ENCODE measurements around the gene SORL1-AS1.
A peak's percentile ranks its signal among the peaks of the same experiment; 100 is the strongest.
"Not testable (repeated sequence)": the region's sequence is repeated elsewhere in the genome, so short reads cannot be mapped to it uniquely, and the experiment has no call there.

Gene SORL1-AS1

GRCh38 chr11:121452609-121453150, at the start of gene SORL1-AS1:
Gene SORL1-AS1 (minus strand): TSS chr11:121452967.
- DNase-seq (ENCODE audit: low spot score): no peak

DNA sequence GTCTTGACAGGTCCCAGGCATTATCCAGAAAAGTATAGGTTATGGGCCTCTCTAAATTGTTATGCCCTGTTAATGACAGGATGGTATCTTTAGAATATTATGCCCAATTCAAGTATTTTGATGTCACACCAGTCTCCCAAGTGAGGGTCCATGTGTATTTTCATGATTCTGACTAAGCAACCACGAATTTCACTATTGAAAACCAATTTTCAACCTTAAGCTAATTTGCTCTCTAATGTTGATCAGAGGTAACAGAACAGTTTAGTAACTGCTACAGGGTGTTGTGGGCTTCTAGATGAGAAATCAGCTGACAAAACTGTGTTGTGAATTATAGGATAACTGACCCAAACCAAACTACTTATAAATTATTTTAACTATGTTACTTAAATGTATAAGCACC, 48.0 kb upstream of the SORL1-AS1 start:
- DNase-seq (ENCODE audit: low spot score): no peak

- DNase-seq (ENCODE audit: low spot score): no peak
Measured at GRCh38 chr11:121500275-121500674, 47.5 kb upstream of the SORL1-AS1 start.

DNA sequence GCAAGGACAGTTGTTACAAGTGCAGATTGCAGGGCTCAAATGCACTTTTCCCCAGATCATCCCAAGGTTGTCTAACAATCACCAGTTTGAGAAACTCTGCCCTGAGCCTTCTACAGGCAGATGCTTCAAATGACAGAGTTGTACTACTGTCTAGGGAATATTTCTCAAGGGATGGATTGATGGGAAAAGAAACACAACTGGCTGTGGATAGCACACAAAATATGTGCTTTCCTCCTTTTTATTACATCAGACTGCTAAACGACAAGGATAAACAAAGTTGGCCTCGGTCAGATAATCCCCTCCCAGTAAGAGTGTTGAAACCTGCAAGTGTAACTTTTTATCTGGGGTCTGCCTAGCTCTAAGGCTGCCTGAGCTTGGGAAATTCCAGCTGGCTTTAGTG, 46.6 kb upstream of the SORL1-AS1 start:
- DNase-seq (ENCODE audit: low spot score): no peak

DNA sequence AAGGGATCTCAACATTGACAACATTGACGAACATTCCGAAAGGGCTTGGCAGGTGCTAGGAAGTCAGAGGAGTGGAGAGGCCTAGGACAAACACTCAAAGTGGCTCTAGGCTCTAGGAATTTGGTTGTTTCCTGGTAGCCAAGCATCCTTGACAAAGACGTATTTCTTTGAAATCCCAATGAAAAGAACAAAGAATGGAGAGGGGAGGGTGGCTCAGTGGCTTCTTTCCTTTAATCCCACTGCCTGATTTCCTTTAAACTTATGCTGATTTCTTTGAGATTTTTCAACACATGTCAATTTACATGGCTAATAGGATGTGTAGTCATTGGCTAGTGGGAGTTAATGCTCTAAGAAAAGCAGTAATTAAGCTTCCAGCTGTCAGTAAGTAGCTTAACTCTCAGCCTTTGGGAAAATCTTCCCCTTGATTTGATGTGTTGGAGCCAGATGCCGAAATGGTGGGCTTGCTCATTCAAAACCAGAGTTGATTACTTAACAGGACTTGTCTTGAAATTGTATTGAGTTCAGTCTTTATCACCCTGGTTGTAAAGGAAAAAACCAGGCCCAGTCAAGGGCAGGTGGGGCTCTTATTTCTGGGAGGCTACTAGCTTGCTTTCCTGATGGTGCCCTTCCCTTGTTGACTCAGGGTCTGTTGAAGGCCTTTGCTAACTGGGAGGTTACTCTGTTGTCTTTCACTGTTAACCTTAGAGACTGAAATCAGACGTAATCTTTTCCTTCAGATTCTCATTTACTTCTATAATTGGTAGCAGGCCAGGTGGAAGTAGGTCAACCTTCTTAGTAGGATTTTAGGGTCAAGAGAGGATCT, 44.6 kb upstream of the SORL1-AS1 start:
- peak; percentile 66 for DNase-seq (ENCODE audit: low spot score)

GRCh38 chr11:121494355-121495099, 41.8 kb upstream of the SORL1-AS1 start:
- DNase-seq (ENCODE audit: low spot score): no peak

- DNase-seq (ENCODE audit: low spot score): no peak
Measured at GRCh38 chr11:121489823-121490222, 37.1 kb upstream of the SORL1-AS1 start.

GRCh38 chr11:121488641-121489040, 35.9 kb upstream of the SORL1-AS1 start:
- no peak for DNase-seq (ENCODE audit: low spot score)

- DNase-seq (ENCODE audit: low spot score): no peak
Measured at GRCh38 chr11:121488170-121488569, 35.4 kb upstream of the SORL1-AS1 start.

DNA sequence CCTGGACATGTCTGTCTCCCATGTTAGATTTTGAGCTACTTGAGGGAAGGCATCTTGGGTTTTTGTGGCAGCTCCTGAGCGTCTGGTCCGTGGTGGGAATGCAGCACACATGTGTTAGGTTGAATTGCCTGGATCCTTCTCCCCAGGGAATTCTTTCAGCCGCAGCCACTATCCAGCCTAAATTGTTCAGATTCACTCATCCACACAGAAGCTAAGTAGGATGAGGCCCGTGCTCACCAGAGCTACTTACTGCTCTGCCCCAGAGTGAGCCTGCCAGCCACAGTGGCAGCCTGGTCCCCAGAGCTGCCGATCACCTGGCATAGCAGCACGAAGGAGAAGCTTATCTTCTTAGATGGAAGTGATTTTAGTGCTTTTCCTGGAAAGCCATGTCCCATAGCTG, 34.4 kb upstream of the SORL1-AS1 start:
- no peak for DNase-seq (ENCODE audit: low spot score)

DNA sequence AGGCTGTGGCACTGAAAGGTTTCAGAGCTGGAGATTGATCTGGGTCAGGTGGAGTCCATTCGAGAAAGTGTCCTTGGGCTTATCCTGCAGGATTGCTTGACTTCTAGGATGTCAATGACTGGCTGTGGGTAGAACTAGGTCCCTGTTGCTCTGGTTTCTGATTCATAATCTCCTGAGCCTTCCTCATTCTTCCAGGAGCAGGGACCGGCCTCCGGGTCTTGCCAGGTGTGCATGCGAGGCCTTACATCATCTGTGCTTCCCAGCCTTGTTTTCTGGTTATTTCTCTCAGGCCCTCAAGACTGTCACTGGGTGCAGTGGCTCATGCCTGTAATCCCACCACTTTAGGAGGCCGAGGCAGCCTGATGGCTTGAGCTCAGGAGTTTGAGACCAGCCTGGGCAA, 33.3 kb upstream of the SORL1-AS1 start:
- no peak for DNase-seq (ENCODE audit: low spot score)

DNA sequence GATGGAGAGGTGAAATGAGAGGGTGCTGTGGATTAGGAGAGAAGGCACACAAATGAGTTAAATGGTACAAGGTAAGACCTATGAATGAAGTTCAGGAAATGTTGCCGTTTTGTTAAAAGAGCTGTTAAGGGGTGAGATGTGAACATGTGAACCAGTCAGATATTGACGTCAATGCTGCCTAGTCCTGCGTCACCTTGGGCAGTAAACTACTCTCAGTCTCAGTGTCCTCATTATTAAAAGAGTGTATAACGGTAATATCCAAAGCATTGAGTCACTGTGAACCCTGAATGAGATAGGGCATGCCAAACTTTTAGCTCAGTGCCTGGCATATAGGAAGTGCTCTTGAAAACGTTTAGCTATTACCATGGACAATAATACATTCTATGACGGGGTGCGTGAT, 32.4 kb upstream of the SORL1-AS1 start:
- no peak for DNase-seq (ENCODE audit: low spot score)

- DNase-seq (ENCODE audit: low spot score): no peak
Measured at GRCh38 chr11:121483805-121484480, 31.2 kb upstream of the SORL1-AS1 start.

DNA sequence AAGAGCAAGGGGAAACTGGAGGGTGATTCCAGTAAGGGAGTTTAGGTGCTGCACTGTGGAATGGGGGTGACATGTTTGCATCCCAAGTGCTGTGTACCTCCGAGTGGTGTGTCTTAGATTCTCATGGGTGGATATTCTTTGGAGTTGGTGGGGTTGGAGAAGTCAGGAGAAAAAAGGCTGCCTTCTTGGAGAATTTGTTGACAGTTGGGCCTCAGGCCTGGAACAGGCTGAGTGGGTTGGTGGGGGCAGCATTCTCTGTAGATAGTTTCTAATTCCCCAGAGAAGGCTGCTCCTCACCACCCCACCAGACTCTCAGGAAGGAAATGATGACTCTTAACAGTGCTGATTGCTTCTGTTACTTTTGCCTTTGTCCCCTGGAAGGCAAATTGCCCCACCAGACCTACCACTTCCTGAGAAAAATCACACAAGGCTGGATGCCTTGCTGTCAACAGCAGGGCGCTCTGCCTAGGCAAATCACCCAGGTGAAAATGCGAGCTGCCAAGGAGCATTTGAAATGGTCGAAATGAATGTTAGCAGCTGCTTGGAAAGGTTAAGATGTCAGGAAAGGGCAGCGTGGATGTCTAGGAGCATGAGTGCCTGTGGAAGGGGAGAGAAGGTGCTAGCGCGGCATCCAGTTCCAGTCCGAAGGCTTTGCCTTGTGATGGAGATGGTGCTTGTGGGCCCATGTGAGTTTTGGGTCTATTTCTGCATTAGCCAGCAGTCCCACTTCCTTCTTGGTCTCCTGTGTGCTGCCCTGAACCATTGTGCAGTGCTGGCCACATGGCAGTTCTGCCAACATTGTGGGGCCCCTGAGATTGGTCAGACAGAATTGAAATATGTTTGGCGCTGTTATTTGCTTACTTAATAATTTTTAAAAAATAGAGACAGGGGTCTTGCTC, 29.7 kb upstream of the SORL1-AS1 start:
- no peak for DNase-seq (ENCODE audit: low spot score)

DNA sequence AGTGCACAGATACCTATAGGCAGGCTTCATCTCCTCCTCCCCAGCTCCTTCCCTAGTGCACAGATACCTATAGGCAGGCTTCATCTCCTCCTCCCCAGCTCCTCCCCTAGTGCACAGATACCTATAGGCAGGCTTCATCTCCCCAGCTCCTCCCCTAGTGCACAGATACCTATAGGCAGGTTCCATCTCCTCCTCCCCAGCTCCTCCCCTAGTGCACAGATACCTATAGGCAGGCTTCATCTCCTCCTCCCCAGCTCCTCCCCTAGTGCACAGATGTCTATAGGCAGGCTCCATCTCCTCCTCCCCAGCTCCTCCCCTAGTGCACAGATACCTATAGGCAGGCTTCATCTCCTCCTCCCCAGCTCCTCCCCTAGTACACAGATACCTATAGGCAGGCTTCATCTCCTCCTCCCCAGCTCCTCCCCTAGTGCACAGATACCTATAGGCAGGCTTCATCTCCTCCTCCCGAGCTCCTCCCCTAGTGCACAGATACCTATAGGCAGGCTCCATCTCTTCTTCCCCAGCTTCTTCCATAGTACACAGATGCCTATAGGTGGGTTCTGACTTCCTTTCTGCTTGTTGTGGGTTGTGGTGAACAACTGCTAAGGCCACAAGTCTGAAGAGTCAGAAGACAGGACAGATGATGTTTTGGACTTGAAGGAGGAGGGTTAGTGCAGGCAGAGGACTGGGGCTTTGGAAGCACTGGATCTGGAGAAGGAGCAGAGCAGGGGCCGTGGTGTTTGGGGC, 28.9 kb upstream of the SORL1-AS1 start:
- not testable (repeated sequence) for DNase-seq (ENCODE audit: low spot score)

DNA sequence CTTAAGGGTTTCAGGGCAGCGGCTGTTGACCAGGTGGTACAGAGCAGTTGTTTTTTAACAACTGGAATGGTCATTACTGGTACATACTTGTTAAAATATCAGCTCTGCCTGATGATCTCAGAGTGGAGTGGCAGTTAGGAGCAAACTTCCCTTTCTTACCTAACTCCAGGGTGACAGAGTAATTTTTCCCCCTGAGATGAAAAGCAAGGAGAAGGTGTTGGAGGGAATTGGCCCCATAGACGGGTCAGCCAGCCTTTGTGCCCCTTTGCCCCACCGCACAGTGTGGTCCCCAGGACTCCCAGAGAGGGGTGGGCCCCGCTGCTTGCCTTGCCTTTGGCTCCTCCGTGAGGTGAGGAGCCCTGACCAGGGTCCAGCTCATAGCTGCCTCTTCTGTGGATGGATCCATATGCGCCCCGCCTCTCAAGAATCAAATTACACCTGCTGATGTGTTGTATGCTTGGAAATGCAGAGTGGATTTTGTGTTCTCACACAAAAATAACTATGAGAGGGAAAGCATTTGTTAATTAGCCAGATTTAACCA, 27.0 kb upstream of the SORL1-AS1 start:
- DNase-seq (ENCODE audit: low spot score): no peak

GRCh38 chr11:121478895-121479697, 26.3 kb upstream of the SORL1-AS1 start:
- no peak for DNase-seq (ENCODE audit: low spot score)

DNA sequence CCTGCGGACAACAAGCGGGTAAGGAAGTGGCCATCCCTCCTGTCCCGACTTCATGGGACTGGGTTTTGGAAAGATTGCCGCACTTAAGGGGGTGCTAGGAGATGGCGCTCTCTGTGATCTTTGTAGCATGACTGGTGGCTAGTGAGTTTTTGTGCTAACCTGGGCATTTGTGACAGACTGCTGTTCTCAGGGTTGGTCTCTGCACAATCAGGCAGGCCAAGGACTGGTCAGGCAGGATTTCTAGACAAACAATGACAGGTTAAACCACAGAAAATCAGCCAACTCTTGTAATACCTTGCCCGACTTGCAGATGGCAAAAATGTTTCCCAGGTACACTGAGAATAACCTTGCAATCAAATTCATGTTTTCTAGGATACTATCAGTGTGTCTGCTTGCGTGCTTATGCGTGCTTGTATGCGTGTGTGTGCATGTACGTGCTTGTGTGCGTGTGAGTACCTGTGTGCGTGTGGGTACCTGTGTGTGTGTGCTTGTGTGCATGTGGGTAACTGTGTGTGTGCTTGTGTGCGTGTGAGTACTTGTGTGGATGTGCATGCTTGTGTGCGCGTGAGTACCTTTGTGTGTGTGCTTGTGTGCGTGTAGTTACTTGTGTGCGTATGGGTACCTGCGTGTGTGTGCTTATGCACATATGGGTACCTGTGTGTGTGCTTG, 25.6 kb upstream of the SORL1-AS1 start:
- DNase-seq (ENCODE audit: low spot score): no peak

Measured in D341Med (cell line).